ENCODE data around the gene UNC13B. TPM values are rescaled to one million over a fixed set of nuclear protein-coding genes. Genes with fewer than 3 reads are reported as not detected.

UNC13B gene
- total and polyA plus RNA-seq, 2 donors (not counting 3 experiments of a cell fraction or from before 2014, with no cell fraction given), result 30.1 to 46.2 TPM

DNA sequence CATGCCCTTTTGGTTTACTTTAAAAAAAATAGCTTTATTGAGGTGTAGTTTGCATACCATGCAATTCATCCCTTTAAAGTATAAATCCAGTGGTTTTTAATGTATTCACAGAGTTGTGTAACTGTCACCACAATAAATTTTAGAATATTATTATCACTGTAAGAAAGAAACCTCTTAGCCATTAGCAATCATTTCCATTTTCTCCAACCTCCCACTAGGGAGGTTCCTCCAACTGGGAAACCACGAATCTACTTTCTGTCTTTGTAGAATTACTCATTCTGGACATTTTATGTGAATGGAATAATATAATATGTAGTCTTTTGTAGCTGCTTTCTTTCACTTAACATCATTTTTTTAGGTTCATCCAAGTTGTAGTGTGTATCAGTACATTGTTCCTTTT, 43.5 kb downstream of the UNC13B start:
- intact Hi-C loops (cut with micrococcal nuclease), result no loop called here
- BruUV-seq (replicated peaks), result no TSS peak
- dilution Hi-C loops (cut with MboI; ENCODE audit: extremely low pct_ligation_motif_present, low sequenced_read_pairs), result no loop called here
- ChIA-PET POLR2A (no interaction called here), CTCF (no interaction called here)
- Histone ChIP-seq H3K9ac (replicated peaks; ENCODE audit: extremely low read depth, insufficient read depth, low read length) (no peak overlapping the region), H3K79me2 (ENCODE audit: control insufficient read depth, insufficient read depth, low read length) (peaks cover 4% of the 10 kb centered on the region), H2AFZ (ENCODE audit: low read depth, low read length) (no peak overlapping the region), H3K4me1 (ENCODE audit: control insufficient read depth, extremely low read depth, insufficient read depth, low read length) (no peaks in the 10 kb centered on the region), H3K9me1 (replicated peaks; ENCODE audit: control insufficient read depth, extremely low read depth, insufficient read depth, low read length) (no peaks in the 10 kb centered on the region), H3K9me3 (replicated peaks; ENCODE audit: control insufficient read depth, insufficient read depth, low read length) (no peaks in the 10 kb centered on the region), H3K27me3 (ENCODE audit: control insufficient read depth in 2 of 2, insufficient read depth in 2 of 2, low read length in 2 of 2) (no peaks in the 10 kb centered on the region), H4K20me1 (replicated peaks; ENCODE audit: control insufficient read depth, extremely low read depth, insufficient read depth, low read length) (no peaks in the 10 kb centered on the region), H3K4me3 (replicated peaks in 1 of 3; ENCODE audit: insufficient read depth in 1 of 3, low read depth in 1 of 3, low read length in 3 of 3) (no peak overlapping the region), H3K36me3 (ENCODE audit: control insufficient read depth in 2 of 2, extremely low read depth in 1 of 2, insufficient read depth in 2 of 2, low read length in 2 of 2) (no peaks in the 10 kb centered on the region), H3K27ac (ENCODE audit: insufficient read depth, low read depth, low read length) (no peak overlapping the region), H3K4me2 (ENCODE audit: insufficient read depth, low read length) (no peak overlapping the region)
- DNase-seq (ENCODE audit: low read depth, low spot score) (no peak), FAIRE-seq (no peak)
- TF ChIP-seq JUN (IDR thresholded peaks at IDR 0.05; ENCODE audit: borderline replicate concordance, insufficient read depth, insufficient read length, low read depth), result no peak
- TF ChIP-seq POLR2AphosphoS5 (IDR thresholded peaks at IDR 0.05; ENCODE audit: insufficient read depth, low read depth, low read length), result no peak
- TF ChIP-seq, protein P1, sequence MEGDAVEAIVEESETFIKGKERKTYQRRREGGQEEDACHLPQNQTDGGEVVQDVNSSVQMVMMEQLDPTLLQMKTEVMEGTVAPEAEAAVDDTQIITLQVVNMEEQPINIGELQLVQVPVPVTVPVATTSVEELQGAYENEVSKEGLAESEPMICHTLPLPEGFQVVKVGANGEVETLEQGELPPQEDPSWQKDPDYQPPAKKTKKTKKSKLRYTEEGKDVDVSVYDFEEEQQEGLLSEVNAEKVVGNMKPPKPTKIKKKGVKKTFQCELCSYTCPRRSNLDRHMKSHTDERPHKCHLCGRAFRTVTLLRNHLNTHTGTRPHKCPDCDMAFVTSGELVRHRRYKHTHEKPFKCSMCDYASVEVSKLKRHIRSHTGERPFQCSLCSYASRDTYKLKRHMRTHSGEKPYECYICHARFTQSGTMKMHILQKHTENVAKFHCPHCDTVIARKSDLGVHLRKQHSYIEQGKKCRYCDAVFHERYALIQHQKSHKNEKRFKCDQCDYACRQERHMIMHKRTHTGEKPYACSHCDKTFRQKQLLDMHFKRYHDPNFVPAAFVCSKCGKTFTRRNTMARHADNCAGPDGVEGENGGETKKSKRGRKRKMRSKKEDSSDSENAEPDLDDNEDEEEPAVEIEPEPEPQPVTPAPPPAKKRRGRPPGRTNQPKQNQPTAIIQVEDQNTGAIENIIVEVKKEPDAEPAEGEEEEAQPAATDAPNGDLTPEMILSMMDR (IDR thresholded peaks at IDR 0.05; ENCODE audit: extremely low read depth in 1 of 2, insufficient read depth in 1 of 2, low read depth in 1 of 2, low read length in 2 of 2), result no peak
- no peak for TF ChIP-seq EZH2 (IDR thresholded peaks at IDR 0.05; ENCODE audit: borderline replicate concordance, low read depth, low read length, severe bottlenecking)

GRCh38 chr9:35211854-35212253, 50.0 kb downstream of the UNC13B start:
- DNase-seq (ENCODE audit: low read depth, low spot score), result no peak
- CTCF ChIA-PET, result no interaction called here
- Histone ChIP-seq H3K9me3 (replicated peaks; ENCODE audit: control insufficient read depth, insufficient read depth, low read length) (no peaks in the 10 kb centered on the region), H3K36me3 (ENCODE audit: control insufficient read depth in 2 of 2, extremely low read depth in 1 of 2, insufficient read depth in 2 of 2, low read length in 2 of 2) (no peaks in the 10 kb centered on the region), H3K27ac (ENCODE audit: insufficient read depth, low read depth, low read length) (no peak overlapping the region), H3K4me3 (replicated peaks in 1 of 3; ENCODE audit: insufficient read depth in 1 of 3, low read depth in 1 of 3, low read length in 3 of 3) (no peak overlapping the region), H2AFZ (ENCODE audit: low read depth, low read length) (no peak overlapping the region), H4K20me1 (replicated peaks; ENCODE audit: control insufficient read depth, extremely low read depth, insufficient read depth, low read length) (no peaks in the 10 kb centered on the region), H3K27me3 (ENCODE audit: control insufficient read depth in 2 of 2, insufficient read depth in 2 of 2, low read length in 2 of 2) (no peaks in the 10 kb centered on the region), H3K4me1 (ENCODE audit: control insufficient read depth, extremely low read depth, insufficient read depth, low read length) (no peaks in the 10 kb centered on the region), H3K9me1 (replicated peaks; ENCODE audit: control insufficient read depth, extremely low read depth, insufficient read depth, low read length) (no peaks in the 10 kb centered on the region), H3K4me2 (ENCODE audit: insufficient read depth, low read length) (no peak overlapping the region), H3K79me2 (ENCODE audit: control insufficient read depth, insufficient read depth, low read length) (peaks cover 1% of the 10 kb centered on the region), H3K9ac (replicated peaks; ENCODE audit: extremely low read depth, insufficient read depth, low read length) (no peak overlapping the region)
- TF ChIP-seq MAX (IDR thresholded peaks at IDR 0.05; ENCODE audit: insufficient read depth, insufficient read length), result no peak
- no peak for TF ChIP-seq MYC (IDR thresholded peaks at IDR 0.05; ENCODE audit: low read depth, low read length)
- no peak for TF ChIP-seq FOS (IDR thresholded peaks at IDR 0.05; ENCODE audit: borderline replicate concordance, insufficient read depth, low read length)
- no peak for TF ChIP-seq JUN (IDR thresholded peaks at IDR 0.05; ENCODE audit: borderline replicate concordance, insufficient read depth, insufficient read length, low read depth)
- TF ChIP-seq, protein P1 (IDR thresholded peaks at IDR 0.05; ENCODE audit: extremely low read depth in 1 of 2, insufficient read depth in 1 of 2, low read depth in 1 of 2, low read length in 2 of 2), result no peak
- no peak for TF ChIP-seq POLR2A (IDR thresholded peaks at IDR 0.05; ENCODE audit: low read depth, low read length)
- no peak for TF ChIP-seq POLR2AphosphoS5 (IDR thresholded peaks at IDR 0.05; ENCODE audit: insufficient read depth, low read depth, low read length)
- no peak for TF ChIP-seq GATA2 (IDR thresholded peaks at IDR 0.05; ENCODE audit: insufficient read depth, insufficient read length, low read depth, low read length)
- no peak for TF ChIP-seq EZH2 (IDR thresholded peaks at IDR 0.05; ENCODE audit: borderline replicate concordance, low read depth, low read length, severe bottlenecking)
- FAIRE-seq, result no peak
- dilution Hi-C loops (cut with MboI; ENCODE audit: extremely low pct_ligation_motif_present, low sequenced_read_pairs), result no loop called here
- POLR2A ChIA-PET, result no interaction called here
- intact Hi-C loops (cut with micrococcal nuclease), result no loop called here
- no TSS peak for BruUV-seq (replicated peaks)

Data from endothelial cell of umbilical vein (primary cell).